Forelimb muscle (tissue), 1 donor: Measurements from ENCODE around the gene HIGD2B. TPM values are rescaled to one million over a fixed set of nuclear protein-coding genes. Genes with fewer than 3 reads are reported as not detected.

Experiments
- polyA plus RNA-seq: library from polyadenylated mRNA; unstranded; fragments of 120-200 nt; gene quantifications from one replicate; pipeline ENCODE4 v1.2.1, GENCODE V29; 2013; ENCODE audit not compliant: insufficient read length

HIGD2B gene
- polyA plus RNA-seq, 1 donor = not detected

Other genes with a start within 250 kb of the HIGD2B start
- 131 TPM for gene ARIH1, start 211.9 kb downstream of the HIGD2B start, polyA plus RNA-seq
- 0.75 TPM for gene GOLGA6B, start 31.5 kb downstream of the HIGD2B start, polyA plus RNA-seq
- gene BBS4, start within 50 bp of the HIGD2B start, polyA plus RNA-seq = 20.3 TPM
- 28.5 TPM for gene ADPGK, start 97.6 kb upstream of the HIGD2B start, polyA plus RNA-seq